Mesendoderm (in vitro differentiated cells): ENCODE results near the gene ZNF385D.

Experiments used
- DNase-seq: peaks from one replicate; pipeline ENCODE4 v3.0.0; 2013
- H2AK5ac ChIP-seq: 2 replicates; pipeline ENCODE4 v1.6.1; 2013; ENCODE audit warnings: low read length, inconsistent platforms
- H2BK120ac ChIP-seq: 2 replicates; pipeline ENCODE4 v1.6.1; 2013; ENCODE audit warnings: low read depth, mild to moderate bottlenecking, low read length, moderate library complexity, mixed read lengths
- H2BK15ac ChIP-seq: replicated peaks from 2 replicates; pipeline ENCODE4 v1.6.1; 2013; ENCODE audit warnings: low read depth, mild to moderate bottlenecking, moderate library complexity
- H2BK5ac ChIP-seq: 2 replicates; pipeline ENCODE4 v1.6.1; 2013; ENCODE audit warnings: low read length, inconsistent platforms
- H3K18ac ChIP-seq: 2 replicates; pipeline ENCODE4 v1.6.1; 2013; ENCODE audit warnings: mild to moderate bottlenecking, low read length, mixed read lengths
- H3K23ac ChIP-seq: one replicate; pipeline ENCODE4 v1.6.1; 2013; ENCODE audit warnings: low read length
- H3K27ac ChIP-seq: 2 replicates; pipeline ENCODE4 v1.5.1; 2013; ENCODE audit warnings: low read depth, mild to moderate bottlenecking, inconsistent platforms, low read length, moderate library complexity
- H3K27me3 ChIP-seq: 2 replicates; pipeline ENCODE4 v1.6.1; 2013; ENCODE audit warnings: low read length, control low read depth, mild to moderate bottlenecking, inconsistent platforms; ENCODE audit not compliant: insufficient read depth, poor library complexity
- H3K36me3 ChIP-seq: 2 replicates; pipeline ENCODE4 v1.6.1; 2013; ENCODE audit warnings: low read length, inconsistent platforms; ENCODE audit not compliant: control insufficient read depth, insufficient read depth
- H3K4ac ChIP-seq: one replicate; pipeline ENCODE4 v1.6.1; 2013; ENCODE audit warnings: low read depth, mild to moderate bottlenecking, low read length, moderate library complexity
- H3K4me1 ChIP-seq: 2 replicates; pipeline ENCODE4 v1.6.1; 2013; ENCODE audit warnings: low read depth, low read length, inconsistent platforms; ENCODE audit not compliant: control insufficient read depth
- H3K4me2 ChIP-seq: 2 replicates; pipeline ENCODE4 v1.6.1; 2013; ENCODE audit warnings: low read length
- H3K4me3 ChIP-seq: 2 replicates; pipeline ENCODE4 v1.5.1; 2013; ENCODE audit warnings: mild to moderate bottlenecking, low read length
- H3K56ac ChIP-seq: one replicate; pipeline ENCODE4 v1.6.1; 2013; ENCODE audit warnings: low read length
- H3K79me1 ChIP-seq: 2 replicates; pipeline ENCODE4 v1.6.1; 2013; ENCODE audit warnings: low read length, inconsistent platforms
- H3K79me2 ChIP-seq: 2 replicates; pipeline ENCODE4 v1.6.1; 2013; ENCODE audit warnings: mild to moderate bottlenecking, low read length; ENCODE audit not compliant: control insufficient read depth, insufficient read depth
- H3K9ac ChIP-seq: 2 replicates; pipeline ENCODE4 v1.6.1; 2013; ENCODE audit warnings: low read length, inconsistent platforms
- H4K5ac ChIP-seq: one replicate; pipeline ENCODE4 v1.6.1; 2013; ENCODE audit warnings: low read length
- H4K8ac ChIP-seq: one replicate; pipeline ENCODE4 v1.6.1; 2013; ENCODE audit warnings: low read depth, mild to moderate bottlenecking, control low read depth, low read length, moderate library complexity
- WGBS: extraction: QIAGEN DNeasy Blood & Tissue Kit; methylation state at CpG from one replicate; pipeline ENCODE4 v1.1.7; 2013; ENCODE audit warnings: low lambda C conversion rate, missing lambda C conversion rate; ENCODE audit not compliant: insufficient coverage; ENCODE audit errors: extremely low coverage; 5-methylcytosine and 5-hydroxymethylcytosine counted together

ZNF385D gene

GRCh38 chr3:21755896-21756295 lies 4.9 kb upstream of the ZNF385D start:
- Histone ChIP-seq H3K36me3 (no peaks in the 10 kb centered on the region), H3K23ac (no peak overlapping the region), H3K4me3 (no peak overlapping the region), H3K18ac (no peak overlapping the region), H4K8ac (no peak overlapping the region), H3K9ac (no peak overlapping the region), H3K4ac (no peak overlapping the region), H3K4me2 (no peak overlapping the region), H2BK15ac (no peak overlapping the region), H2BK120ac (no peak overlapping the region), H3K4me1 (no peaks in the 10 kb centered on the region), H3K79me1 (no peaks in the 10 kb centered on the region), H3K27ac (no peak overlapping the region), H4K5ac (no peak overlapping the region), H2AK5ac (no peak overlapping the region), H3K79me2 (no peaks in the 10 kb centered on the region), H2BK5ac (no peak overlapping the region), H3K27me3 (no peaks in the 10 kb centered on the region), H3K56ac (no peak overlapping the region)
- no CpG with 5 or more reads among the region's 5 CpGs for WGBS
- DNase-seq = no peak

GRCh38 chr3:21754839-21755238 lies 3.8 kb upstream of the ZNF385D start:
- Histone ChIP-seq H3K4ac (no peak overlapping the region), H4K5ac (no peak overlapping the region), H3K79me2 (no peaks in the 10 kb centered on the region), H2BK15ac (no peak overlapping the region), H3K79me1 (no peaks in the 10 kb centered on the region), H3K9ac (no peak overlapping the region), H2BK5ac (no peak overlapping the region), H3K27ac (no peak overlapping the region), H2AK5ac (no peak overlapping the region), H3K36me3 (no peaks in the 10 kb centered on the region), H3K27me3 (no peaks in the 10 kb centered on the region), H3K56ac (no peak overlapping the region), H3K18ac (no peak overlapping the region), H3K4me1 (no peaks in the 10 kb centered on the region), H3K23ac (no peak overlapping the region), H3K4me2 (no peak overlapping the region), H3K4me3 (no peak overlapping the region), H4K8ac (no peak overlapping the region), H2BK120ac (no peak overlapping the region)
- no CpG with 5 or more reads among the region's 1 CpG for WGBS
- no peak for DNase-seq

- DNase-seq = peak; percentile 73
Observed at GRCh38 chr3:21752749-21753347, 1.8 kb upstream of the ZNF385D start.

GRCh38 chr3:21751886-21752285 lies 876 bp upstream of the ZNF385D start:
- no peak overlapping the region for H3K4ac ChIP-seq
- no peak overlapping the region for H2AK5ac ChIP-seq
- no peaks in the 10 kb centered on the region for H3K79me1 ChIP-seq
- DNase-seq = no peak
- H3K18ac ChIP-seq = no peak overlapping the region
- no peak overlapping the region for H3K9ac ChIP-seq
- H3K56ac ChIP-seq = no peak overlapping the region
- WGBS = no CpG with 5 or more reads among the region's 6 CpGs
- no peaks in the 10 kb centered on the region for H3K79me2 ChIP-seq
- H2BK120ac ChIP-seq = no peak overlapping the region
- no peak overlapping the region for H2BK15ac ChIP-seq
- no peak overlapping the region for H4K5ac ChIP-seq
- H3K4me2 ChIP-seq = no peak overlapping the region
- no peaks in the 10 kb centered on the region for H3K36me3 ChIP-seq
- H3K4me3 ChIP-seq = no peak overlapping the region
- H3K27ac ChIP-seq = no peak overlapping the region
- no peak overlapping the region for H4K8ac ChIP-seq
- H2BK5ac ChIP-seq = no peak overlapping the region
- no peaks in the 10 kb centered on the region for H3K27me3 ChIP-seq
- no peak overlapping the region for H3K23ac ChIP-seq
- peaks cover 2% of the 10 kb centered on the region for H3K4me1 ChIP-seq

More at GRCh38 chr3:21752749-21753347, 1.8 kb upstream of the ZNF385D start:
- Histone ChIP-seq H3K9ac (no peak overlapping the region), H2BK5ac (no peak overlapping the region), H3K56ac (no peak overlapping the region), H3K27me3 (no peaks in the 10 kb centered on the region), H4K5ac (no peak overlapping the region), H3K4me3 (no peak overlapping the region), H3K4ac (no peak overlapping the region), H2BK15ac (no peak overlapping the region), H3K4me1 (no peaks in the 10 kb centered on the region), H3K79me1 (no peaks in the 10 kb centered on the region), H3K4me2 (no peak overlapping the region), H3K79me2 (no peaks in the 10 kb centered on the region), H2BK120ac (no peak overlapping the region), H3K18ac (no peak overlapping the region), H4K8ac (no peak overlapping the region), H3K36me3 (no peaks in the 10 kb centered on the region), H3K27ac (no peak overlapping the region), H2AK5ac (no peak overlapping the region), H3K23ac (no peak overlapping the region)
- WGBS = no CpG with 5 or more reads among the region's 3 CpGs

GRCh38 chr3:21750080-21750696 lies 822 bp downstream of the ZNF385D start:
- Histone ChIP-seq H4K5ac (no peak overlapping the region), H3K36me3 (no peaks in the 10 kb centered on the region), H3K4ac (no peak overlapping the region), H4K8ac (no peak overlapping the region), H3K9ac (peak overlapping the region; percentile 83), H2AK5ac (no peak overlapping the region), H2BK120ac (no peak overlapping the region), H3K56ac (peak overlapping the region; percentile 92), H3K4me2 (peak overlapping the region; percentile 88), H2BK15ac (no peak overlapping the region), H3K18ac (no peak overlapping the region), H3K27ac (no peak overlapping the region), H3K4me1 (peaks cover 2% of the 10 kb centered on the region), H3K79me1 (no peaks in the 10 kb centered on the region), H2BK5ac (no peak overlapping the region), H3K23ac (no peak overlapping the region), H3K79me2 (no peaks in the 10 kb centered on the region), H3K27me3 (no peaks in the 10 kb centered on the region), H3K4me3 (peak overlapping the region; percentile 81)
- no CpG with 5 or more reads among the region's 8 CpGs for WGBS
- peak; percentile 16 for DNase-seq
